Fibroblast of skin of left biceps (primary cell): Measurements from ENCODE around the gene TMA16.
A peak's percentile ranks its signal among the peaks of the same experiment; 100 is the strongest.
"Not testable (repeated sequence)": the region's sequence is repeated elsewhere in the genome, so short reads cannot be mapped to it uniquely, and the experiment has no call there.

Source experiments
- DNase-seq, 2 experiments: peaks; one replicate each; pipeline ENCODE4 v3.0.0-alpha.2; 2013; ENCODE audit warnings: low read depth in 2 of 2

The TMA16 gene

GRCh38 chr4:163515198-163515597 lies 20.7 kb downstream of the TMA16 start:
- DNase-seq: no peak

GRCh38 chr4:163523791-163524365 lies 29.4 kb downstream of the TMA16 start:
- no peak for DNase-seq

GRCh38 chr4:163525982-163526381 lies 31.5 kb downstream of the TMA16 start:
- DNase-seq: no peak

GRCh38 chr4:163527172-163527571 lies 32.7 kb downstream of the TMA16 start:
- DNase-seq: no peak

- no peak for DNase-seq
These were observed 34.2 kb downstream of the TMA16 start for GRCh38 chr4:163528653-163529052.

GRCh38 chr4:163534056-163534455 lies 39.6 kb downstream of the TMA16 start:
- no peak for DNase-seq

- no peak for DNase-seq
These were observed 41.2 kb downstream of the TMA16 start for GRCh38 chr4:163535657-163536056.

GRCh38 chr4:163536091-163536490 lies 41.6 kb downstream of the TMA16 start:
- DNase-seq: no peak

GRCh38 chr4:163537114-163537513 lies 42.6 kb downstream of the TMA16 start:
- no peak for DNase-seq

GRCh38 chr4:163538820-163539219 lies 44.3 kb downstream of the TMA16 start:
- DNase-seq: not testable (repeated sequence)

- DNase-seq: no peak
These were observed 46.0 kb downstream of the TMA16 start for GRCh38 chr4:163540448-163540847.

- DNase-seq: peak; percentile 15 to 26
These were observed 46.5 kb downstream of the TMA16 start for GRCh38 chr4:163540977-163541376.

- DNase-seq: no peak
These were observed 47.8 kb downstream of the TMA16 start for GRCh38 chr4:163542275-163542674.

GRCh38 chr4:163544407-163545038 lies 50.0 kb downstream of the TMA16 start:
- no peak for DNase-seq

- DNase-seq: no peak
These were observed 54.2 kb downstream of the TMA16 start for GRCh38 chr4:163548481-163549243.

GRCh38 chr4:163550869-163551267 lies 56.4 kb downstream of the TMA16 start:
- DNase-seq: no peak

GRCh38 chr4:163553146-163553545 lies 58.7 kb downstream of the TMA16 start:
- no peak for DNase-seq

GRCh38 chr4:163554870-163555465 lies 60.5 kb downstream of the TMA16 start:
- no peak for DNase-seq

GRCh38 chr4:163556177-163556576 lies 61.7 kb downstream of the TMA16 start:
- no peak for DNase-seq

- no peak for DNase-seq
These were observed 62.3 kb downstream of the TMA16 start for GRCh38 chr4:163556650-163557391.

GRCh38 chr4:163558539-163559044 lies 64.1 kb downstream of the TMA16 start:
- DNase-seq: no peak

- DNase-seq: no peak
These were observed 68.0 kb downstream of the TMA16 start for GRCh38 chr4:163562496-163562895.
